OCI-LY1 (cell line): ENCODE measurements around the gene PIN4.

Experiments used
- H2AFZ ChIP-seq: fragments of 200-600 bp; sonication (generic), shearing (Covaris generic); 2 replicates; pipeline ENCODE4 v1.6.0; 2014; ENCODE audit warnings: antibody characterized with exemption, mild to moderate bottlenecking, low read length
- H3F3A ChIP-seq: fragments of 200-600 bp; sonication (generic), shearing (Covaris generic); 2 replicates; pipeline ENCODE4 v1.6.0; 2014; ENCODE audit warnings: mild to moderate bottlenecking, antibody characterized with exemption, low read length, moderate library complexity; ENCODE audit not compliant: insufficient read depth
- H3K27ac ChIP-seq: fragments of 200-600 bp; sonication (generic); 2 replicates; pipeline ENCODE4 v1.5.1; 2014; ENCODE audit warnings: low read length, mixed run types, mild to moderate bottlenecking, low read depth; ENCODE audit not compliant: poor library complexity, severe bottlenecking
- H3K27me3 ChIP-seq: fragments of 200-600 bp; sonication (generic); 2 replicates; pipeline ENCODE4 v1.6.0; 2014; ENCODE audit warnings: antibody characterized with exemption, mild to moderate bottlenecking, low read length, moderate library complexity; ENCODE audit not compliant: insufficient read depth
- H3K36me3 ChIP-seq: fragments of 200-600 bp; sonication (generic); 2 replicates; pipeline ENCODE4 v1.6.1; 2014; ENCODE audit warnings: mild to moderate bottlenecking, antibody characterized with exemption, low read length, moderate library complexity, mixed read lengths; ENCODE audit not compliant: insufficient read depth
- H3K4me1 ChIP-seq: fragments of 200-600 bp; sonication (generic); 2 replicates; pipeline ENCODE4 v1.5.1; 2014; ENCODE audit warnings: mild to moderate bottlenecking, low read length, moderate library complexity; ENCODE audit not compliant: insufficient read depth, severe bottlenecking
- H3K4me2 ChIP-seq: fragments of 200-600 bp; sonication (generic), shearing (Covaris generic); 2 replicates; pipeline ENCODE4 v1.6.1; 2014; ENCODE audit warnings: low read length
- H3K4me3 ChIP-seq: fragments of 200-600 bp; sonication (generic); 2 replicates; pipeline ENCODE4 v1.5.1; 2014; ENCODE audit warnings: low read length, low read depth, mild to moderate bottlenecking, mixed read lengths; ENCODE audit not compliant: poor library complexity, severe bottlenecking
- H3K79me2 ChIP-seq: fragments of 200-600 bp; shearing (Covaris generic); 2 replicates; pipeline ENCODE4 v1.6.1; 2016; ENCODE audit warnings: mixed run types, low read length, mixed read lengths; ENCODE audit not compliant: insufficient read depth
- H3K9ac ChIP-seq: fragments of 200-600 bp; sonication (generic), shearing (Covaris generic); 2 replicates; pipeline ENCODE4 v1.6.1; 2014; ENCODE audit warnings: mild to moderate bottlenecking, low read length, mixed read lengths
- H3K9me2 ChIP-seq: fragments of 200-600 bp; sonication (generic), shearing (Covaris generic); 2 replicates; pipeline ENCODE4 v1.6.1; 2014; ENCODE audit warnings: low read depth, mild to moderate bottlenecking, low read length, mixed read lengths
- H3K9me3 ChIP-seq: fragments of 200-600 bp; shearing (Covaris generic); 2 replicates; pipeline ENCODE4 v1.6.1; 2014; ENCODE audit warnings: low read length, mixed read lengths
- H4K20me1 ChIP-seq: fragments of 200-600 bp; sonication (generic), shearing (Covaris generic); 2 replicates; pipeline ENCODE4 v1.6.0; 2016; ENCODE audit warnings: mild to moderate bottlenecking, low read length; ENCODE audit not compliant: insufficient read depth
- EZH2 ChIP-seq: fragments of 200-600 bp; sonication (generic), shearing (Covaris generic); IDR thresholded peaks from 2 replicates; pipeline ENCODE4 v1.8.0; 2017; ENCODE audit warnings: borderline replicate concordance, mixed run types, mild to moderate bottlenecking, antibody characterized with exemption, low read length, moderate library complexity, mixed read lengths
- TF ChIP-seq, protein P1 (sequence below): fragments of 200-600 bp; sonication (generic), shearing (Covaris generic); IDR thresholded peaks from 2 replicates; pipeline ENCODE4 v1.5.1; 2017; ENCODE audit warnings: mild to moderate bottlenecking, antibody characterized with exemption, low read length, moderate library complexity, mixed read lengths

The PIN4 gene

DNA sequence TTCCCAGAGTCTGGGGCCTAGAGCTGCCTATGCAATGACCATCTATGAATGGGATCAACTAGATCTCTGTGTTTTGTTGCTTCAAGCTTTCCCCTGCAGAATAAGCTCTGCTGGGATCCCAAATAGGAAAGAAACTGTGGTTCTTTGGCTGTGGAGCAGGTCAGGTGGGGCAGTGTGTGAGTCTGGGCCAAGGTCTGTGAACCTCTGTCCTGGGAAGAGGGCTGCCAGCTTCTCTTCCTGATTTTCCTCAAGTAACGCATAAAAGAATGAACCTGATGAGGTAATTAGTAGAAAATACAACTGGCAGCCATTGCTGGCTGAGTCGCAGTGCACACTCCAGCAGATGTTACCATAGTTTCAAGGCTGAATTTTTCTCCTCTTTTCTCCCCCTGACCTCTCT, 4.6 kb upstream of the PIN4 start:
- Histone ChIP-seq H3K79me2 (no peaks in the 10 kb centered on the region), H3K27me3 (no peaks in the 10 kb centered on the region), H3K4me3 (no peak overlapping the region), H2AFZ (no peak overlapping the region), H3K9ac (no peak overlapping the region), H3K4me1 (peaks cover 7% of the 10 kb centered on the region), H3K9me2 (no peaks in the 10 kb centered on the region), H4K20me1 (no peaks in the 10 kb centered on the region), H3K27ac (no peak overlapping the region), H3K4me2 (no peak overlapping the region), H3K9me3 (no peaks in the 10 kb centered on the region), H3F3A (no peaks in the 10 kb centered on the region), H3K36me3 (no peaks in the 10 kb centered on the region)
- TF ChIP-seq, protein P1, sequence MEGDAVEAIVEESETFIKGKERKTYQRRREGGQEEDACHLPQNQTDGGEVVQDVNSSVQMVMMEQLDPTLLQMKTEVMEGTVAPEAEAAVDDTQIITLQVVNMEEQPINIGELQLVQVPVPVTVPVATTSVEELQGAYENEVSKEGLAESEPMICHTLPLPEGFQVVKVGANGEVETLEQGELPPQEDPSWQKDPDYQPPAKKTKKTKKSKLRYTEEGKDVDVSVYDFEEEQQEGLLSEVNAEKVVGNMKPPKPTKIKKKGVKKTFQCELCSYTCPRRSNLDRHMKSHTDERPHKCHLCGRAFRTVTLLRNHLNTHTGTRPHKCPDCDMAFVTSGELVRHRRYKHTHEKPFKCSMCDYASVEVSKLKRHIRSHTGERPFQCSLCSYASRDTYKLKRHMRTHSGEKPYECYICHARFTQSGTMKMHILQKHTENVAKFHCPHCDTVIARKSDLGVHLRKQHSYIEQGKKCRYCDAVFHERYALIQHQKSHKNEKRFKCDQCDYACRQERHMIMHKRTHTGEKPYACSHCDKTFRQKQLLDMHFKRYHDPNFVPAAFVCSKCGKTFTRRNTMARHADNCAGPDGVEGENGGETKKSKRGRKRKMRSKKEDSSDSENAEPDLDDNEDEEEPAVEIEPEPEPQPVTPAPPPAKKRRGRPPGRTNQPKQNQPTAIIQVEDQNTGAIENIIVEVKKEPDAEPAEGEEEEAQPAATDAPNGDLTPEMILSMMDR = no peak
- TF ChIP-seq EZH2 = no peak

DNA sequence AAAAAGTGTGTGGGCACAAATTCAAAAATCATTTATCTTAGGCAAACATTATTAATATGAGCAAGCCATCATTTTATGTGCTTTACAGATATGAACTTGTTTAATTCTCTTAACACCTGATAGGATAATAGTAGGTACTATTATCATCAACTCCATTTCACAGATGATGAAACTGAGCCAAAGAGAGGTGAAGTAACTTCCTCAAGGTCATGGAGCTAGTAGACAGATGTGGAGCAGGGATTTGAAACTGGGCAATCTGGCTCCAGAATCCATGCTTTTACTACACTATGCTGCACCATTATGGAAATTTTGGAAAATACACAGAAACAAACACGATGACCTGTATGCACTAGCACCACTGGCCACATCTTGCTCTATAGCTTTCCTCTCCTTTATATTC, 1.0 kb upstream of the PIN4 start:
- H3K79me2 ChIP-seq = no peaks in the 10 kb centered on the region
- H3K4me3 ChIP-seq = peak overlapping the region; percentile 99
- H3K36me3 ChIP-seq = no peaks in the 10 kb centered on the region
- H3K4me1 ChIP-seq = peaks cover 17% of the 10 kb centered on the region
- peak overlapping the region; percentile 85 for H3K27ac ChIP-seq
- H2AFZ ChIP-seq = 0 out of 2 replicates have a peak overlapping the region, but pooled peaks have one; percentile 63
- H3K27me3 ChIP-seq = no peaks in the 10 kb centered on the region
- H3K4me2 ChIP-seq = peak overlapping the region; percentile 85
- H3K9me2 ChIP-seq = no peaks in the 10 kb centered on the region
- no peaks in the 10 kb centered on the region for H3F3A ChIP-seq
- TF ChIP-seq EZH2 = no peak
- H4K20me1 ChIP-seq = no peaks in the 10 kb centered on the region
- H3K9me3 ChIP-seq = no peaks in the 10 kb centered on the region
- peak overlapping the region; percentile 86 for H3K9ac ChIP-seq

DNA sequence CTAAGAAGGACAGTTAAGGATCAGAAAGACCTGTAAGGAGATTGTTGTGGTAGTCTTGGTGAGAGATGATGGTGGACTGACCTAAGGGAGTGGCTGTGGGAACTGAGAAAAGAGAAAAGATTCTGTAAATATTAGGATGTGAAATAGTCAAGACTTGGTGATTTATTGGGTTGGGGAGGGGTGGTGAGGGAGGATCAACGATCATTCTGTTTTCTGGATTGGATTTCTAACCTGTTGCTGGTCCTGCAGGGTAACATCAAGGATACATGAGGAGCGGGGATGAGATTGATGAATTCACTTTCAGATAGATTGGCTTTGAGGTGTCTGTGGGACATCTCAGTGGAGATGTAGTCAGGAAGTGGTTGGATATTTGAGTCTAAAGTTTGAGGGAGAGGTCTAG, 1.4 kb downstream of the PIN4 start:
- Histone ChIP-seq H3K4me2 (peak overlapping the region; percentile 77), H3K9ac (no peak overlapping the region; the same call in 1 of the 2 replicates), H3K27ac (no peak overlapping the region), H4K20me1 (no peaks in the 10 kb centered on the region), H2AFZ (no peak overlapping the region), H3K79me2 (no peaks in the 10 kb centered on the region), H3K4me3 (peak overlapping the region; percentile 99), H3K9me3 (no peaks in the 10 kb centered on the region), H3K4me1 (peaks cover 17% of the 10 kb centered on the region), H3F3A (no peaks in the 10 kb centered on the region), H3K36me3 (0 out of 2 replicates have a peak, but pooled peaks cover 5% of the 10 kb centered on the region), H3K9me2 (no peaks in the 10 kb centered on the region), H3K27me3 (no peaks in the 10 kb centered on the region)
- TF ChIP-seq, protein P1 = no peak
- no peak for TF ChIP-seq EZH2

DNA sequence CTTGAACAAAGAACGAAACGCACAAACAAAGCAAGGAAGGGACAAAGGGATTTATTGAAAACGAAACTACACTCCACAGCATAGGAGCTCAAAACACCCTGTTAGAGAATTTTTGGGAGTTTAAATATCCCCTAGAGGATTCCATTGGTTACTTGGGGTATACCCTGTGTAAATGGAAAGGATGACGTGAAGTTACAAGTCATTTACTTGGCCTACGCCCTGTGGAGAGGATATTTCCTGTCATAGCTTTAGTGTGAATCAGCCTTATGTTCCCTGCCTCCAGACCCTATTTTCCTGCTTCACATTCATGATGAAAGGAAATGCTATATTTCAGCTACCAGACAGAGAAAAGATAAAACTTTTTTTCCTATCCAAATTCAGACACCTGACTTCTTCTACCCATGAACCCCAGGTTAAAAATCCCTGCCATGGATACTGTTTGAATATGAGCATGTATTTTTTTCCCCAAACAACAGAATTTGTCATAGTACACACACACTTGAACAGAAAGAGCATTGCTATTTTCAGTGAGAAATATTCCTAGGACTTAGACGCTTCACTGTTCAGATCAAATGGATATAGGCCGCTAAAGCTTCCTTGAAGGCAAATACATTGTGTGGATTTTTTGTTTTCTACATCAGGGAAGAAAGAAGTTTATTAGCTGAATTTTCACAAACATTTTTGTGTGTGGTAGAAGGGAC, 20.4 kb downstream of the PIN4 start:
- H3K9me2 ChIP-seq = no peaks in the 10 kb centered on the region
- H3K27ac ChIP-seq = no peak overlapping the region
- no peak overlapping the region for H3K4me3 ChIP-seq
- no peaks in the 10 kb centered on the region for H3K9me3 ChIP-seq
- TF ChIP-seq, protein P1 = no peak
- TF ChIP-seq EZH2 = no peak
- H3K4me2 ChIP-seq = no peak overlapping the region
- no peak overlapping the region for H2AFZ ChIP-seq
- no peaks in the 10 kb centered on the region for H3K4me1 ChIP-seq
- no peaks in the 10 kb centered on the region for H3K79me2 ChIP-seq
- H3K9ac ChIP-seq = no peak overlapping the region
- H4K20me1 ChIP-seq = no peaks in the 10 kb centered on the region
- peaks cover 28% of the 10 kb centered on the region for H3K36me3 ChIP-seq
- H3F3A ChIP-seq = no peaks in the 10 kb centered on the region
- H3K27me3 ChIP-seq = no peaks in the 10 kb centered on the region
